Body of pancreas (tissue), 4 donors: ENCODE measurements around the gene SLC25A4. TPM values are rescaled to one million over a fixed set of nuclear protein-coding genes. Genes with fewer than 3 reads are reported as not detected.

Experiments used
- ATAC-seq: fragments of 150-250 bp; one replicate; pipeline ENCODE4 v1.9.1; 2016
- DNase-seq, 4 donors: peaks; one replicate each; pipeline ENCODE4 v3.0.0-alpha.2; 2019
- H3K27ac ChIP-seq, 4 donors: fragments of 200-600 bp; sonication (generic); 1 replicate in 3 of 4; 2 replicates in 1 of 4; pipeline versions ENCODE4 v1.5.1 to v1.6.1; 2016 to 2019; ENCODE audit warnings: mild to moderate bottlenecking in 1 of 4, mixed read lengths in 1 of 4, moderate library complexity in 1 of 4
- H3K27me3 ChIP-seq, 2 donors: fragments of 200-600 bp; sonication (generic); one replicate each; pipeline ENCODE4 v1.6.0; 2016; ENCODE audit warnings: mild to moderate bottlenecking in 1 of 2
- H3K36me3 ChIP-seq, 2 donors: fragments of 200-600 bp; sonication (generic); replicated peaks in 1 of 2; 2 replicates each; pipeline ENCODE4 v1.5.1; 2016; ENCODE audit warnings: low read depth in 2 of 2; ENCODE audit not compliant: insufficient read depth in 1 of 2
- H3K4me1 ChIP-seq: fragments of 200-600 bp; sonication (generic); one replicate; pipeline ENCODE4 v1.6.0; 2016
- H3K4me3 ChIP-seq, 2 donors: fragments of 200-600 bp; sonication (generic); 1 replicate in 1 of 2; 2 replicates in 1 of 2; pipeline ENCODE4 v1.5.1; 2016 to 2019
- H3K9me3 ChIP-seq, 3 donors: fragments of 200-600 bp; sonication (generic); 1 replicate in 2 of 3; 2 replicates in 1 of 3; pipeline ENCODE4 v1.5.1; 2016
- CTCF ChIP-seq, 7 experiments: fragments of 450-650 bp in 4 of 7; fragments of 200-600 bp in 3 of 7; sonication (generic) in 3 of 7; IDR thresholded peaks; one replicate each; pipeline ENCODE4 v1.5.1; 2016 to 2019; ENCODE audit warnings: antibody characterized with exemption in 7 of 7
- POLR2A ChIP-seq, 3 donors: fragments of 450-650 bp; IDR thresholded peaks; one replicate each; pipeline ENCODE4 v1.6.1; 2016; ENCODE audit warnings: antibody characterized with exemption in 3 of 3, mild to moderate bottlenecking in 2 of 3
- WGBS, 2 donors: methylation state at CpG; one replicate each; pipeline ENCODE4 v1.1.5; 2017; 5-methylcytosine and 5-hydroxymethylcytosine counted together
- intact Hi-C: fragments of 100-400 bp; cut with DNase I; formaldehyde crosslinking; loops from one replicate; pipeline ENCODE4 v1.15.1; 2023
- total RNA-seq, 2 donors: library from RNA; depleted of rRNA; stranded (reverse); fragments of >200 nt; gene quantifications; one replicate each; pipeline ENCODE4 v1.1.0, GENCODE V29; 2016

The SLC25A4 gene
- total RNA-seq, 2 donors from 2014 or later: 11.7 to 21.8 TPM

GRCh38 chr4:185183622-185184281 lies 40.7 kb downstream of the SLC25A4 start:
- intact Hi-C loops: no loop called here
- DNase-seq: peak; percentile 89 to 93 (median 93)
- no peaks in the 10 kb centered on the region for H3K36me3 ChIP-seq
- peak; percentile 70 for ATAC-seq
- no peaks in the 10 kb centered on the region for H3K27me3 ChIP-seq
- H3K9me3 ChIP-seq: no peaks in the 10 kb centered on the region
- no peaks in the 10 kb centered on the region for H3K4me1 ChIP-seq
- H3K4me3 ChIP-seq: no peak overlapping the region
- H3K27ac ChIP-seq: no peak overlapping the region
- 36 to 37% methylated on average over 6 of the region's 6 CpGs for WGBS, 2 donors
- TF ChIP-seq CTCF (IDR thresholded peaks at IDR 0.05) (peak; percentile 48 to 89 (median 78)), POLR2A (IDR thresholded peaks at IDR 0.05) (no peak)

GRCh38 chr4:185186769-185187168 lies 43.7 kb downstream of the SLC25A4 start:
- intact Hi-C loops: no loop called here
- Histone ChIP-seq H3K36me3 (peaks cover 0 to 3% of the 10 kb centered on the region in 2 donors), H3K27ac (no peak overlapping the region), H3K9me3 (no peaks in the 10 kb centered on the region), H3K4me3 (no peak overlapping the region), H3K4me1 (no peaks in the 10 kb centered on the region), H3K27me3 (no peaks in the 10 kb centered on the region)
- no peak for ATAC-seq
- no peak for DNase-seq
- WGBS, 2 donors: 35 to 44% methylated on average over 3 of the region's 3 CpGs
- no peak for TF ChIP-seq CTCF (IDR thresholded peaks at IDR 0.05)
- TF ChIP-seq POLR2A (IDR thresholded peaks at IDR 0.05): no peak

- TF ChIP-seq CTCF (IDR thresholded peaks at IDR 0.05) (no peak), POLR2A (IDR thresholded peaks at IDR 0.05) (no peak)
- DNase-seq: no peak
- no peak for ATAC-seq
- Histone ChIP-seq H3K27ac (no peak overlapping the region), H3K4me3 (no peak overlapping the region), H3K4me1 (no peaks in the 10 kb centered on the region), H3K27me3 (no peaks in the 10 kb centered on the region), H3K9me3 (no peaks in the 10 kb centered on the region), H3K36me3 (peaks cover 0 to 3% of the 10 kb centered on the region in 2 donors)
- intact Hi-C loops: no loop called here
- WGBS, 2 donors: 58 to 62% methylated on average over 4 of the region's 4 CpGs
Observed at GRCh38 chr4:185189606-185190305, 46.7 kb downstream of the SLC25A4 start.

GRCh38 chr4:185190306-185190856 lies 47.3 kb downstream of the SLC25A4 start:
- TF ChIP-seq CTCF (IDR thresholded peaks at IDR 0.05): no peak
- no peak for TF ChIP-seq POLR2A (IDR thresholded peaks at IDR 0.05)
- no peak overlapping the region for H3K27ac ChIP-seq
- H3K4me1 ChIP-seq: no peaks in the 10 kb centered on the region
- ATAC-seq (no peak), DNase-seq (no peak)
- no peak overlapping the region for H3K4me3 ChIP-seq
- H3K9me3 ChIP-seq: no peaks in the 10 kb centered on the region
- peaks cover 0 to 3% of the 10 kb centered on the region in 2 donors for H3K36me3 ChIP-seq
- no peaks in the 10 kb centered on the region for H3K27me3 ChIP-seq
- intact Hi-C loops: no loop called here
- WGBS, 2 donors: 82 to 92% methylated on average over 6 of the region's 6 CpGs
